SK-N-SH (cell line): ENCODE results near the gene SLC66A1. TPM values are rescaled to one million over a fixed set of nuclear protein-coding genes. Genes with fewer than 3 reads are reported as not detected.

Experiments used
- CTCF ChIA-PET: fragments of 300-600, 350-600 bp; formaldehyde crosslinking; extraction: SDS; loops from one replicate; lab custom pipeline; 2021; lab: Yijun Ruan, JAX
- POLR2A ChIA-PET: fragments of 350-600 bp; sonication (Branson Sonifier 250); formaldehyde crosslinking; extraction: SDS; loops from one replicate; lab custom pipeline; 2020; ENCODE audit warnings: antibody characterized with exemption, inconsistent platforms; lab: Yijun Ruan, JAX
- DNase-seq: peaks from one replicate; pipeline ENCODE4 v3.0.0; 2012
- H2AFZ ChIP-seq: fragments of 200-600 bp; sonication (generic); 2 replicates; pipeline ENCODE4 v1.8.1; 2016; ENCODE audit warnings: antibody characterized with exemption, mild to moderate bottlenecking, low read depth
- H3F3A ChIP-seq: fragments of 200-600 bp; sonication (generic); replicated peaks from 2 replicates; pipeline ENCODE3; 2016; ENCODE audit warnings: antibody characterized with exemption, mild to moderate bottlenecking; ENCODE audit not compliant: insufficient read depth
- H3K27ac ChIP-seq, 2 experiments: fragments of 200-500 bp in 1 of 2; fragments of 200-600 bp in 1 of 2; sonication (Bioruptor generic) in 1 of 2; sonication (generic), shearing (Covaris generic) in 1 of 2; 2 replicates each; pipeline versions ENCODE4 v1.5.1 to v1.6.1; 2014 to 2016; ENCODE audit warnings: low read depth in 2 of 2, inconsistent platforms in 1 of 2, low read length in 1 of 2, mild to moderate bottlenecking in 1 of 2, mixed read lengths in 1 of 2
- H3K27me3 ChIP-seq: fragments of 200-600 bp; sonication (generic), shearing (Covaris generic); 2 replicates; pipeline ENCODE4 v1.6.1; 2016; ENCODE audit warnings: mixed run types; ENCODE audit not compliant: insufficient read depth
- H3K36me3 ChIP-seq, 2 experiments: fragments of 200-500 bp in 1 of 2; fragments of 200-600 bp in 1 of 2; sonication (Bioruptor generic) in 1 of 2; sonication (generic) in 1 of 2; replicated peaks in 1 of 2; 2 replicates each; pipeline versions ENCODE3 to v1.5.1; 2014 to 2016; ENCODE audit warnings: low read length in 1 of 2, mild to moderate bottlenecking in 1 of 2; ENCODE audit not compliant: insufficient read depth in 2 of 2, control insufficient read depth in 1 of 2
- H3K4me1 ChIP-seq, 2 experiments: fragments of 200-500 bp in 1 of 2; fragments of 200-600 bp in 1 of 2; sonication (Bioruptor generic) in 1 of 2; sonication (generic), shearing (Covaris generic) in 1 of 2; 2 replicates each; pipeline versions ENCODE4 v1.5.1 to v1.6.1; 2014 to 2016; ENCODE audit warnings: low read depth in 1 of 2, low read length in 1 of 2, mixed run types in 1 of 2; ENCODE audit not compliant: insufficient read depth in 2 of 2, control insufficient read depth in 1 of 2
- H3K4me2 ChIP-seq: fragments of 200-600 bp; sonication (generic), shearing (Covaris generic); 2 replicates; pipeline ENCODE4 v1.6.1; 2017; ENCODE audit warnings: mixed run types
- H3K4me3 ChIP-seq, 2 experiments: fragments of 200-500 bp in 1 of 2; fragments of 200-600 bp in 1 of 2; sonication (Bioruptor generic) in 1 of 2; sonication (generic), shearing (Covaris generic) in 1 of 2; 2 replicates each; pipeline versions ENCODE4 v1.5.1 to v1.8.1; 2014 to 2016; ENCODE audit warnings: low read depth in 2 of 2, inconsistent platforms in 1 of 2, low read length in 1 of 2, mild to moderate bottlenecking in 1 of 2, mixed read lengths in 1 of 2, moderate library complexity in 1 of 2
- H3K79me2 ChIP-seq: fragments of 200-600 bp; sonication (generic); 2 replicates; pipeline ENCODE4 v1.8.1; 2017; ENCODE audit warnings: mild to moderate bottlenecking; ENCODE audit not compliant: insufficient read depth
- H3K9ac ChIP-seq: fragments of 200-600 bp; sonication (generic); 2 replicates; pipeline ENCODE4 v1.6.1; 2017; ENCODE audit warnings: mixed run types
- H3K9me2 ChIP-seq: fragments of 200-600 bp; sonication (generic); 2 replicates; pipeline ENCODE4 v1.6.1; 2017; ENCODE audit warnings: mixed run types
- H3K9me3 ChIP-seq: fragments of 200-600 bp; sonication (generic); 2 replicates; pipeline ENCODE4 v1.6.1; 2017; ENCODE audit warnings: mixed run types, mild to moderate bottlenecking, moderate library complexity
- H4K20me1 ChIP-seq: fragments of 200-600 bp; sonication (generic); 2 replicates; pipeline ENCODE4 v1.6.1; 2017; ENCODE audit warnings: mild to moderate bottlenecking, mixed run types; ENCODE audit not compliant: insufficient read depth
- CHD2 ChIP-seq: fragments of 150-350 bp; IDR thresholded peaks from 2 replicates; pipeline ENCODE4 v1.6.1; 2018; ENCODE audit warnings: low read length; ENCODE audit not compliant: partially characterized antibody
- ELF1 ChIP-seq: IDR thresholded peaks from 2 replicates; pipeline ENCODE4 v1.4.0; 2012
- EZH2phosphoT487 ChIP-seq: fragments of 200-600 bp; sonication (generic); IDR thresholded peaks from 2 replicates; pipeline ENCODE4 v1.6.1; 2017; ENCODE audit warnings: low read depth, mixed run types, mild to moderate bottlenecking, antibody characterized with exemption, moderate library complexity, borderline replicate concordance
- FOSL2 ChIP-seq: IDR thresholded peaks from 2 replicates; pipeline ENCODE4 v1.4.0; 2012; ENCODE audit warnings: low read depth, mild to moderate bottlenecking, moderate library complexity, borderline replicate concordance
- MAX ChIP-seq: IDR thresholded peaks from 2 replicates; pipeline ENCODE4 v1.4.0; 2012; ENCODE audit warnings: low read depth
- TCF12 ChIP-seq: IDR thresholded peaks from 2 replicates; pipeline ENCODE4 v1.4.0; 2012
- ZBTB33 ChIP-seq: IDR thresholded peaks from 2 replicates; pipeline ENCODE4 v1.4.0; 2012; ENCODE audit warnings: low read depth, borderline replicate concordance
- WGBS: methylation state at CpG from one replicate; pipeline ENCODE4 v1.1.6; 2017; ENCODE audit warnings: low lambda C conversion rate; 5-methylcytosine and 5-hydroxymethylcytosine counted together
- polyA plus RNA-seq, 3 experiments: library from polyadenylated mRNA; depleted of rRNA; stranded (reverse); fragments of >200 nt; gene quantifications; 2 replicates each; pipeline ENCODE4 v1.2.3, GENCODE V29; 2012

The SLC66A1 gene
- polyA plus RNA-seq, 1 of the 3 experiments (the other 2 are of a cell fraction): 16.9 TPM

- 54% methylated on average over 13 of the region's 13 CpGs for WGBS
- H3K79me2 ChIP-seq: peaks cover 59% of the 10 kb centered on the region
- H3K36me3 ChIP-seq: peaks cover 3 to 17% of the 10 kb centered on the region in 2 experiments
- H2AFZ ChIP-seq: no peak overlapping the region
- H3K4me3 ChIP-seq: peak overlapping the region; percentile 82 to 85
- TF ChIP-seq FOSL2 (no peak), ZBTB33 (no peak), ELF1 (no peak), TCF12 (no peak), MAX (no peak)
- peaks cover 5 to 25% of the 10 kb centered on the region in 2 experiments; a peak in 1 of 4 replicates for H3K4me1 ChIP-seq
- H3K9me2 ChIP-seq: no peaks in the 10 kb centered on the region
- H3K9me3 ChIP-seq: no peaks in the 10 kb centered on the region
- ChIA-PET CTCF (interaction anchor here (1.0 to 1.8 kb wide), 3 partner anchors 333 to 372 kb away, joined by 3 to 6 read pairs (median 4); partner anchors contain the start of gene NBL1), POLR2A (interaction anchor here (2.0 kb wide), 1 partner anchor 17 kb away, joined by 4 read pairs; no protein-coding TSS in a partner anchor)
- H3K4me2 ChIP-seq: peak overlapping the region; percentile 79
- no peaks in the 10 kb centered on the region for H3F3A ChIP-seq
- H3K27me3 ChIP-seq: no peaks in the 10 kb centered on the region
- H3K27ac ChIP-seq: peak overlapping the region in 1 of 2 experiments; percentile 70; a peak in 1 of 4 replicates
- H4K20me1 ChIP-seq: peaks cover 19% of the 10 kb centered on the region
- peak; percentile 54 for DNase-seq
- H3K9ac ChIP-seq: peak overlapping the region; percentile 85
These were observed 1.2 kb upstream of the SLC66A1 start for GRCh38 chr1:19310720-19311502.

GRCh38 chr1:19311503-19311930 lies 609 bp upstream of the SLC66A1 start:
- Histone ChIP-seq H3F3A (no peaks in the 10 kb centered on the region), H3K27ac (peak overlapping the region; percentile 28 to 70; a peak in 3 of 4 replicates), H3K36me3 (peaks cover 3 to 13% of the 10 kb centered on the region in 2 experiments), H3K4me3 (peak overlapping the region; percentile 82 to 85), H3K4me2 (peak overlapping the region; percentile 79), H2AFZ (peak overlapping the region; percentile 64; the same call in 1 of the 2 replicates), H3K9me3 (no peaks in the 10 kb centered on the region), H3K27me3 (no peaks in the 10 kb centered on the region), H3K79me2 (peaks cover 65% of the 10 kb centered on the region), H3K9me2 (no peaks in the 10 kb centered on the region), H3K9ac (peak overlapping the region; percentile 85)
- ChIA-PET POLR2A (interaction anchor here (0.7 to 2.0 kb wide), 3 partner anchors 16 to 43 kb away, joined by 4 read pairs; no protein-coding TSS in a partner anchor), CTCF (interaction anchor here (1.0 to 2.4 kb wide), 7 partner anchors 11 to 371 kb away, joined by 3 to 8 read pairs (median 5); partner anchors contain the start of gene NBL1)
- 5% methylated on average over 13 of the region's 29 CpGs for WGBS
- no peak for DNase-seq
- TF ChIP-seq EZH2phosphoT487 (no peak), CHD2 (no peak)
- TF ChIP-seq, all 33 proteins: peak for 0
- Histone ChIP-seq H3K4me1 (peaks cover 5 to 25% of the 10 kb centered on the region in 2 experiments; a peak in 1 of 4 replicates), H4K20me1 (peaks cover 19% of the 10 kb centered on the region)
